Activated CD8-positive, alpha-beta memory T cell treated with anti-CD3 and anti-CD28 coated beads, Interleukin-2, amount 50 U/mL, for 48 hours (primary cell): ENCODE measurements around the gene CCDC141.

Experiments
- DNase-seq: peaks from one replicate; pipeline ENCODE4 v3.0.0-alpha.2; 2020

CCDC141 gene

GRCh38 chr2:178863856-178864620 is 185.9 kb downstream of the CCDC141 start:
- DNase-seq, result no peak

- no peak for DNase-seq
These were observed 186.6 kb downstream of the CCDC141 start for GRCh38 chr2:178863130-178863855.

GRCh38 chr2:178860551-178860950 is 189.4 kb downstream of the CCDC141 start:
- no peak for DNase-seq

GRCh38 chr2:178859730-178860129 is 190.2 kb downstream of the CCDC141 start:
- no peak for DNase-seq

- DNase-seq, result no peak
These were observed 190.9 kb downstream of the CCDC141 start for GRCh38 chr2:178858896-178859625.

- DNase-seq, result no peak
These were observed 194.8 kb downstream of the CCDC141 start for GRCh38 chr2:178855151-178855550.

- no peak for DNase-seq
These were observed 201.6 kb downstream of the CCDC141 start for GRCh38 chr2:178848335-178848734.

- DNase-seq, result no peak
These were observed 203.5 kb downstream of the CCDC141 start for GRCh38 chr2:178846458-178846802.

- no peak for DNase-seq
These were observed 204.1 kb downstream of the CCDC141 start for GRCh38 chr2:178845566-178846457.

GRCh38 chr2:178844701-178845100 is 205.2 kb downstream of the CCDC141 start:
- no peak for DNase-seq

- DNase-seq, result no peak
These were observed 205.7 kb downstream of the CCDC141 start for GRCh38 chr2:178844269-178844668.

GRCh38 chr2:178843697-178844096 is 206.2 kb downstream of the CCDC141 start:
- no peak for DNase-seq

- DNase-seq, result no peak
These were observed 213.1 kb downstream of the CCDC141 start for GRCh38 chr2:178836807-178837206.

- DNase-seq, result no peak
These were observed 215.9 kb downstream of the CCDC141 start for GRCh38 chr2:178834086-178834485.

GRCh38 chr2:178833382-178833781 is 216.6 kb downstream of the CCDC141 start:
- no peak for DNase-seq

GRCh38 chr2:178830451-178830850 is 219.5 kb downstream of the CCDC141 start:
- no peak for DNase-seq

GRCh38 chr2:178829981-178830380 is 220.0 kb downstream of the CCDC141 start:
- DNase-seq, result no peak

GRCh38 chr2:178829299-178829960 is 220.5 kb downstream of the CCDC141 start:
- no peak for DNase-seq

- no peak for DNase-seq
These were observed 221.5 kb downstream of the CCDC141 start for GRCh38 chr2:178828486-178828881.

GRCh38 chr2:178827739-178828485 is 222.0 kb downstream of the CCDC141 start:
- no peak for DNase-seq

GRCh38 chr2:178827111-178827510 is 222.8 kb downstream of the CCDC141 start:
- DNase-seq, result no peak
